Myocyte (in vitro differentiated cells): ENCODE measurements around the gene NAA15. TPM values are rescaled to one million over a fixed set of nuclear protein-coding genes. Genes with fewer than 3 reads are reported as not detected.
"Not testable (repeated sequence)": the region's sequence is repeated elsewhere in the genome, so short reads cannot be mapped to it uniquely, and the experiment has no call there.

Source experiments
- DNase-seq: peaks from one replicate; pipeline ENCODE4 v3.0.0-alpha.2; 2012; ENCODE audit warnings: low read depth
- total RNA-seq: library from RNA; depleted of rRNA; stranded (reverse); fragments of >200 nt; gene quantifications from 2 replicates; pipeline ENCODE4 v1.2.3, GENCODE V29; 2014

The NAA15 gene
- total RNA-seq, 1 donor from 2014 or later: 43.1 TPM

DNA sequence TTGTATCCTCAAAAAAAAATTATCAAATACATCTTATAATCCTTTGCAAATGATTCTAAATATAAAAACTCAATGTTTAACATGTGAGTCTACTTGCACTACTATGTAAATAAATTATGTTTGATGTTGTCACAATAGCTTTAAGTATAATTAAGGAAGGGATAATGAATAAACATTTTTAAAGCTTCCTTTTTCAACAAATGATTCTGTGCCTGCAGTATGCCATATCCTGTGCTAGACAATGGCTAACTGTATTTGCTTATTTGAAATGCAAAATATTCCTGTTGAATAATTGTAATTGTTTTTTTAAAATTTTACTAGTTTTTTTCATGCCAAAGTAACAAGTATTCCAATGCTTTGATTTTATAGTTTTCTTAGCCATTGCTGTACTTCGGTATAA, 60.0 kb downstream of the NAA15 start:
- no peak for DNase-seq

DNA sequence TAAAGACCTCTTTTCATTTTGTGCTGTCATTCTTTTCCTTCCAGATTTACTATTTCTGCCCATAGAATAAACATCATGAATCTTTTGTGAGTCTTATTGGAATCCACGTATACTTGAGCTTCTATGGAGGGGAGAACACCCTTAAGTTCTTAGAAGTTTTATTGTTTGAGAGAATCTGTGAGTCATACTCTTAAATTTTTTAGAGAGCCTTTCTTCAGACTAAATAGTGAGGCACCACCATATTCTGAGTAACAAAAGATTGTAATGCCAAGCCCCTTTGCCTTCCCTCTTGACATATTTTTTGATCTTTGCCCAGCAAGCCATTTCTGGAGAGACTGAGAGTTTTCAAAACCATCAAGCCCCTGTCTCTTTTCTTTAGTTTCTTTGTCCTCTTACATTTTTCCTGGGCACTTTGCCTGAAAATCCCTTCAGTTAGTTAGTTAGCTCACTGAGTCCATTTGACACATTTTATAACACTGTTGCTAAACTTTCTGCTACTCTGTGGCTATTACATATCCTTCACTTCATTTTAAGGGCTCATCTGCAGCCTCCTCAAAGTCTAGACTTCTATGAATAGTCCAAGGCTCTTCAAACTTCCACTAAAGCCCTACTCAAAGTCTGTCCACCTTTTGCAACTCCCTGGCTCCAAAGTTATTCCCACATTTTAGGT, 66.3 kb downstream of the NAA15 start:
- peak; percentile 17 for DNase-seq

DNA sequence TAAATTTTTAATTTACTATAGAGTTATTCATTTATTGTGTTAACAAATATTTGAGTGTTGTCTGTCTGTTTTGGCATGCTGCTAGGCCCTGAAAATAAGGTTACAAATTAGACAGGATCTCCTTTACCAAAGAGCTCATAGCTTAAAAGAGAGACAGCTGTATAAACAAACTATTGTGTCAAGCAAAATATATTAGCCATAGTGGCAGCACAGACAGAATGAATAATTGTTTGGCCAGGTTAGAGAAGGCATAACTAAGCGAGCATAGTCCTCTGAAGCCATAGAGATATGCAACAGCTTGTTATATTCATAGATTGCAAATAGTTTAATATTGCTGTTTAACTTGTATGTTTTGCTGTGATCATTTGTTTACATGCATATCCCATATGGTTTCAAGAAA, 67.7 kb downstream of the NAA15 start:
- peak; percentile 62 for DNase-seq

DNA sequence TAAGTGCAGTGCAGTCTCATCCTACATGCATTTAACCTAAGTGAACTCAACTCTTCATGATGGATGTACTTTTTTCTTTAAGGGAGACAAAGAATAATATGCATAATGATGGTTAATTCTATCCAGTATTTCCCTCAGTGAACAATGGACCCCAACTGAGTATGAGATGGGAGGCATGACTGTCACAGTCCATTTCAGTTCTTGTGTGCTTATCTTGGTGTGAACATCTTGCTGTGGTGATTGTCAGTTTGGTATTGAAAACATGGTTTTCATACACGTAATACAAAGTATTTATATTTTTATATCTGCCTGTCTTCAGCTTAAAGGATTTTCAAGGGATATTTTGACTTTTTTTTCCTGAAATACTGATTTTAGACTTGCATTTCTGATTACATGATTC, 72.9 kb downstream of the NAA15 start:
- DNase-seq: no peak

DNA sequence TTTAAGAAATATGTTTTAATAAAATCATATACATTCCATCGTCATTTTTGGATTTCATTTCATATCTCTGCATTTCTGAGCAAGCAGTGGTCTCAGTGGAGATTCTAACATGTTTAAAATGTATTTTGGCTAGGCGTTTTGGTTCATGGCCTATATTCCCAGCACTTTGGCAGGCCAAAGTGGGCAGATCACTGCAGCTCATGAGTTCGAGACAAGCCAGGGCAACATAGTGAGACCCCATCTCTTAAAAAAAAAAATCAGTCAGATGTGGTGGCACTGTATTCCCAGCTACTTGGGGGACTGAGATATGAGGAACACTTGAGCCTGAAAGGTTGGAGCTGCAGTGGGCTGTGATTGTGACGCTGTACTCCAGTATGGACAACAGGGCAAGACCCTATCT, 85.1 kb downstream of the NAA15 start:
- DNase-seq: no peak

DNA sequence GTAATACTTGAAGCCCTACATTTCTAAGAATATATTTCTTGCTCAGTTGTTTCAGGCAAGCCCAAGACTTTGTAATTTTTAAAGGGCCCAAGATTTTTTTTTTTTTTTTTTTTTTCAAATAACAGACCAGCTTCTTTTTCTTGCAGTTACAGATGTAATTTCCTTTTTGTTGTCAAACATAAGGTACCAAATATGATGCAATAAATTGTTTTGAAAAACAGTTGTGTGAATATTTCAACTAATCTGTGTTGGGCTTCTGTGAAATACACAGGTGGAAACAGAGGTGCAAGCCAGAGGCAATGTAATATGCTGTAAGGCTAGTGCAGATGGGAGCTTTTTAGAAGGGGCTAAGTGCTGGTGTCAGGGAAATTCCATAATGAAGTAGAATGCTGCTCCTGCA, 87.8 kb downstream of the NAA15 start:
- no peak for DNase-seq

DNA sequence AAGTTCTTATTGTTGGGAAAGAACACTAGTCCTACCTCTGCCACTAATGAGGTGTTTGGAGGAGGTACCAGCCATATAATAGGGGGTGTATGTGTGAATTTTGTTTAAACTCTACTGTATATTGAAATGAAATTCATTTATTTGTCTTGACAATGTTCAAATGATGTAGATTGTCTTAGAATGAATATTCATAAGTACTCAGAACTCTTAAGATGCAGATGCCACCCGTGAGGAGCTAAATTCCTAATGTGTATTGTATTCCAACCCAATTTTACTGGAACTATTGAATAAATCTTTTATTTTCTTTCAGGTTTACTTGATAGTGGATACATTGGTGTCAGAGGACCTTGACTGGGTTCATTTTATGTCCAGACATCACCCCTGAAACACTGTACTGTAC, 88.7 kb downstream of the NAA15 start:
- no peak for DNase-seq

DNA sequence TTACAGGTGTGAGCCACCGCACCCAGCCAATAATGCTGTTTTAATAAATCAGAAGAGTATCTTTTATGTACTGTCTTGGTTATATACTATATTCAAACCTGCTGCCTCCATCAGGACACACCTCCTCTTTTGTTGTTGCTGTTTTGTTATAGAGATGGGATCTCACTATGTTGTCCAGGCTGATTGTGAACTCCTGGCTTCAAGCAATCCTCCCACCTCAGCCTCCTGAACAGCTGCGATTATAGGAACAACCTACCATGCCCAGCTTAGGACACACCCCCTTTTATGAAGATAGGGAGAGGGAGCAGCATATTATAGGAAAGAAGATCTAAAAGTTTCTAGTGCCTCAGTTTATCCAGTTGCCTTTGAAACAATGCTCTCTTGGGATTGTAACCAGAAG, 90.4 kb downstream of the NAA15 start:
- no peak for DNase-seq

DNA sequence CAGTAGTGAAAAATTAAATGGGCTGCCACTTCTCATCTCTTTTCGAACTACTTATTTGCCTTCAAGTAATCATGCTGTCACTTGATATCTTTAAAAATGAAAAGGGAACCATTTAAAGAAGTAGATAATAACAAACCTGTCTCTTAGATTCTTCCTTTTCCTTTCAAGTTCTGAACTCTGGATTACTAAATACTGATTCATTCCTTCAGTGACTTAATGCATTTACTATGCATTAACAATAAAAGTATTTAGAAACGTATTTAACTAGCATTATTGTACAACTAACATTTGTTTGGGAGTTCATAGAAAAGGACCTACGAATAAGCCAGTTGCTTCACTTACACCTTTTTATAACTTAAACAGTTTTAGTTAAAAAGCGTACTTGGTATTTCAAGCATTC, 91.5 kb downstream of the NAA15 start:
- no peak for DNase-seq

DNA sequence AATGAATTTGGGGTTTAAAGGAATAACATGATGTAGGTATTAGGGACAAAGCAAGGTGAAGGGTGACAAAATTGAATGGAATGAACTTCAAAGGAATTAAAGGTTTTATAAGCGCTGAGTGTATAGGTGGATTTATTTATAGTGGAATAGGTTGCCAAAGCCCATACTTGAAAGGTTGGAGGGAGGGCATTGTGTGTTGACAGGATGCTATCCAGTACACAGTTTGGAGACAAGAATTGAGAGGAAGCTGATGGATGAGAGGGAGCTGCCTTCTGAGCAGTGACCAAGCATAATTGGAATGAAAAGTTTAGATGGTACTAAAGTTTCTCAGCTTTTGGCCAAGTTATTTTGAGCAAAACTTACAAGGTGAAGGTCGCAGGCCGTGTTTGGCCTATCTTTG, 100.1 kb downstream of the NAA15 start:
- no peak for DNase-seq

DNA sequence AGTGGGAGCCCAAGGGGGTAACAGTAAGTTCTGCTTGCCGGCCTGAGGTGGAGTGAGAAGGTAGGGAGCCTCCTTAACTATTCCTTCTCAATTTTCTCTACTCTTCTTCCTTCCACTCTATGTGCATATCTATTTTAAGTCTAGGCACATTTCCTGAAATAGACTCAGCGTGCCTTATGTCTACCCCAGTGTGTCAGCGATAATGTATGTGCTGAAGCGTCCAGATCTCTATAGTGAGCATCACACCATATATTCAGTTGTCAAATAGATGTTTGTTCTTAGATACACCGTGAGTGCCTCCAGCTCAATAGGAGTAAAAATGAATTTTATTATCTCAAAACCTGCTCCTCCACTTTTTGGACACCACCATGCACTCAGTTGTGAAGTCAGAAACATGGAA, 101.1 kb downstream of the NAA15 start:
- DNase-seq: no peak

DNA sequence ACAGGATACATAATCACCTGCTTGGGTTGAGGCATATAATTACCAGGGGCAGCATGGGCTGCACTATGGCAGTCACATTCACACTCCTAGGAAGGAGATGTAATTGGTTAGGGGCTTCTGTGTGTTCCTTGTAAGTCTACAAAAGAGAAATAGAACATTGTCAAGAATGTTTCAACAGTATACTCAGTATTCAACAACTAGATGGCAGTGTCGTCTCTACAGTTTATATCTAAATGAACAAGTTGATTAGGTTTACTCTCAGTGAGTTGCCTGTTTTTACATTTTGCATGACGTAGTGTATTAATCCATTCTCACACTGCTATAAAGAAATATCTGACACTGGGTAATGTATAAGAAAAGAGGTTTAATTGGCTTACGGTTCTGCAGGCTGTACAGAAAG, 102.2 kb downstream of the NAA15 start:
- DNase-seq: no peak

DNA sequence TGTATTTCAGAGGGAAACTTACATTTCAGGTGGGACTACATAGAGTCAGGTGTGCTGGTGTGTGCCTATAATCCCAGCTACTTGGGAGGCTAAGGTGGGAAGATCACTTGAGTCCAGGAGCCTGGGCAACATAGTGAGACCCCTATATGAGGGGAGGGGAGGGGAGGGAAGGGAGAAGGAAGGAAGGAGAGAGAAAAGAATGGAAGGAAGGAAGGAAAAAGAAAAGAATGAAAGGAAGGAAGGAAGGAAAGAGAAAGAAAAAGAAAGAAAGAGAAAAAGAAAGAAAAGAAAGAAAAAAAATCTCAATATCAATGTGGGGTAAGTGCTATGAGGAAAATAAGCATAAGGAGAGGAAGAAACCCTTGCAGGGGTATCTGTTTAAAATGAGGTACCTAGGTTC, 109.0 kb downstream of the NAA15 start:
- no peak for DNase-seq

DNA sequence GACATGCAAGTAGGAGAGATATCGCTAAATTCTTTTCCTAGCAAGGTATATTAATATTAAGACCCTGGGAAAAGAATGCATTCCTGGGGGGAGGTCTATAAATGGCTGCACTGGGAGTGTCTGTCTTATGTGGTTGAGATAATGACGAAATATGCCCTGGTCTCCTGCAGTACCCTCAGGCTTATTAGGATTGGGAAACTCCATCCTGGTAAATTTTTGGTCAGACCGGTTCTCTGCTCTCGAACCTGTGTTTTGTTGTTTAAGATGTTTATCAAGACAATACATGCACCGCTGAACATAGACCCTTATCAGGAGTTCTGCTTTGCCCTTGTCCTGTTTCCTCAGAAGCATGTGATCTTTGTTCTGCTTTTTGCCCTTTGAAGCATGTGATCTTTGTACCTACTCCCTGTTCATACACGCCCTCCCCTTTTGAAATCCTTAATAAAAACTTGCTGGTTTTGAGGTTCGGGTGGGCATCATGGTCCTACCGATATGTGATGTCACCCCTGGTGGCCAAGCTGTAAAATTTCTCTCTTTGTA, 113.4 kb downstream of the NAA15 start:
- DNase-seq: not testable (repeated sequence)

DNA sequence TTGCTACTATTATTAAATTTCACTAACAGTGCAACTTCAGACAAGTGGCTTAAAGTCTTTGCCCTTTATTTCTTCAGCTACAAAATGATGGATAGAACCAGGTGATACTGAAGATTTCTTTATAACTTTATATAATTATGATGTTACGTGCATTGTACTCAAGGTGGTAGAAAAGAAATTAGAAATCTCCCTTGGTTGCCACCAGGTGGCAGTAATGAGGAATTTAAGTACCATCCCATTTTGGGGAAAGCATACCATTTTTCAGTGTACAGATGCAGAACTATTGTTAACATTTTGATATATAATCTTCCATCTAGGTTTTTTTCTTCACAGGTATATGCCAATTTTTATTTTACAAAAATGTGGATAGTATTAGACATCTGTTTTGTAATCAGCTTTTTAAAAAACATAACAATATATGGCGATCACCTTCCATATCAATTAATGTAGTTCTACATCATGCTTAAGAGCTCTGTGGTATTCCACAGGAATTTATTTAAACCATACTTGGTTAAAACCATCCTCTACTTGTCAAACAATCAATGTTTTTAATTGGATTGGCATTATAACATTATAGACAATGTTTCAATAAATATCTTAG, 114.9 kb downstream of the NAA15 start:
- peak; percentile 30 for DNase-seq

DNA sequence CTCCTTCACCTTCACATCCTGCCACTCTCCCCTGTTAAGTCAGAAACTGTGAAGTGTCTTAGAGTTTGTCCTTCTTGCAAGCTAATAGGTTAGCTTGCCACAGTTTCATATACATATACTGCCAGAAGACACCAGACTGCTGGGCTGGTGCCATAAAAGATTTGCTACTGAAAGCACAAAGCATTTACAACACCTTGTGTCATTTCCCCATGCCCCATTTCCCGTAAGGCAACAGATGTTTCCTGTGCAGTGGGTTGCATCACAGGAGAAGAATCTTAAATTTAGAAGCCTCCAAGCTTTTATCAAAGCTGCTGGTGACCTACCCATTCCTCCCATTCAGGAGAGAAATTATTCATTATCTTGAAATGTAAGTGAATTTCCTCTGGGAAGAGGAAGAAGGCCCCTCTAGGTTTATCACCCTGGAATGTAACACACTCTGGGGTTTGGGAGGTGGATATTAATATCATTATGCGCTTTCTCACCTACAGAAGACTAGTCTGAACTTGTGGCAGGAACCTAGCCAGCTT, 118.1 kb downstream of the NAA15 start:
- DNase-seq: peak; percentile 49

DNA sequence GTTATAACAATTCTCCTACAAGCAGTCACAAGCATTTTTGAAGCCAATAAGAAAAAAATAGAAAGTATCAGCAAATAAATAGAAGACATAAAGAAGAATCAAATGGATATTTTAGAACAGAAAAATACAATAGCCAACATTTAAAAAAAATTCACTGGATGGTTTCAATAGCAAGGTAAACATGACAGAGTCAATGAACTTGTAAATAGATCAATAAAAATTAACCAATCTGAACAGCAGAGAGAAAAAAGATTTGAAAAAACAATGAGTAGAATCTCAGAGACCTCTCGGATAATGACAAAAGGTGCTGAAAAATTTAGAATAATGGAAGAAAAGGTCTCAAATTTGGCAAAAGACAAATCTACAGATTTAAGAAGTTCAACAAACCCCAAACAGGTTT, 119.3 kb downstream of the NAA15 start:
- no peak for DNase-seq

DNA sequence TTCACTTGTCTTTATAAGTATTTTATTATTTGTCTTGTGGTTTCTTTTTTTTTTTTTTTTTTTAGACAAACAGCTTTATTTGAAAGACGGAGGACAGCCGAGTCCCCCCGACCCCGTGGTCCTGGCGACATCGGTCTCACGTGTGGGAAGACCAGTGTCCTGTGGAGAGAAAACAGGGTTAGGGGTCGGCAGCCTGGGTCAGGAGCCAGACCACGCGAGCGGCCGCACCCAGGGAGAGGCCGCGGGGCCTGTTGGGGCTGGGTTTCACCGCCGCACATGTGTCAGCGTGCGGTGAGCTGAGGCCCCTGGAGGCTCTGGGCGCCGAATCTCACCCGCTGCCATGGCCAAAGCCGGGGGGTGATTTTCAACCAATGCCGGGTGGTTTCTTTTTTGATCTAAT, 134.8 kb downstream of the NAA15 start:
- no peak for DNase-seq

DNA sequence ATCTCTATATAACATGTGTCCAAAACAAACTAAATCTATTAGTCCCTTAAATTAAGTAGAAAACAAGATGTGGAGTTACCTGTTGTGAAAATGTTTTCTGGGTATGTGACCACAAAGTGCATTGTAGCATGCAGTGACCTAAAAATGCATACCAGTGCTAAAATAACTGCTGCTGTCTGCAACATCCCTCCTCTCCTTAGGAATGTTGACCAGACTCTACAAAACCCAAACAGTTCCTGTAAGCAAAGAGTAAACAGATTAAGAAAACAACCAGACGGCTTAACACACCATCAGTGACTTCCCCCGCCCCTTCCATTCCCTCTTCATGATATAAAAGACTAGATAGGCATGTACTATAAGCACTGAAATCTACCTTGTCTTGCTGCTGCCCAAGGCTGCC, 136.8 kb downstream of the NAA15 start:
- no peak for DNase-seq

DNA sequence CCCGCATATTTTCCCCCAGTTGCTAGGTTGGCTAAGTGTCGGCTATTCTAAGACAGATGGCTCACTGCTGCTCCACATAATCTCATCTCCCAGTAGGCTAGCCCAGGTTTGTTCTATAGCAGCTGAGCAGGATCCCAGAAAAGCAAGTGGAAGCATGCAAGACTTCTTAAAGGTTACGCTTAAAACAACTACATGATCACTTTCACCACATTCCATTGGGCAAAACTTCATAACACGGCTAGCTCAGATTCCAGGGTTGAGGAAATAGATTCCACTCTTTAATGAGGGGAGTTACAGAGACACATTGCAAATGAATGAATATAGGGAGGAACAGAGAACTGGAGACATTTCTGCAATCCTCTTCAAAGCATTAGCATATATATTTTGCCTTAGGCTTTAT, 139.7 kb downstream of the NAA15 start:
- peak; percentile 75 for DNase-seq

DNA sequence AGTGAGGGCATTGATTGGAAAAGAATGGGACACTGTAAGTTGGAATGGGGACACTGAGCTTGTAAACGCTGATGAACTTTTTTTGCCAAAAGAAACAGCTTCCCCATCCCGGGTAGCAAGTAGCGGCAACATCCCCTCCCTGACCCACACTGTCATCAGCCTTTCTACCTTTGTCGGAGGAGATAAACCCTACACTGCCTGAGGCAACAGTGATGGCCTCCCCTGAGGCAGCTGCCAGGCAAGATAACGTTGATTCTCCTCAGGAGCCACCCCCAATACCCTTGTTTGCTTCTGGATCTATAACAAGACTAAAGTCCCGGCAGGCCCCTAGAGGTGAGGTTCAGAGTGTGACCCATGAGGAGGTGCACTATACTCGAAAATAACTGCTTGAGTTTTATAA, 142.4 kb downstream of the NAA15 start:
- no peak for DNase-seq

DNA sequence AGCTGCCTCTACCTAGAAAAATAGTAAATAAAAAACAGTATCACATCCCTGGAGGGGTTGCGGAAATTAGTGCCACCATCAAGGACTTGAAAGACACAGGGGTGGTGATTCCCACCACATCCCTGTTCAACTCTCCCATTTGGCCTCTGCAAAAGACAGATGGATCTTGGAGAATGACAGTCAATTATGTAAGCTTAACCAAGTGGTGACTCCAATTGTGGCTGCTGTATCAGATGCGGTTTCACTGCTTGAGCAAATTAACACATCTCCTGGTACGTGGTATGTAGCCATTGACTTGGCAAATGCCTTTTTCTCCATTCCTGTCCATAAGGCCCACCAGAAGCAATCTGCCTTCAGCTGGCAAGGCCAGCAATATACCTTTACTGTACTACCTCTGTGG, 143.6 kb downstream of the NAA15 start:
- DNase-seq: peak; percentile 53

DNA sequence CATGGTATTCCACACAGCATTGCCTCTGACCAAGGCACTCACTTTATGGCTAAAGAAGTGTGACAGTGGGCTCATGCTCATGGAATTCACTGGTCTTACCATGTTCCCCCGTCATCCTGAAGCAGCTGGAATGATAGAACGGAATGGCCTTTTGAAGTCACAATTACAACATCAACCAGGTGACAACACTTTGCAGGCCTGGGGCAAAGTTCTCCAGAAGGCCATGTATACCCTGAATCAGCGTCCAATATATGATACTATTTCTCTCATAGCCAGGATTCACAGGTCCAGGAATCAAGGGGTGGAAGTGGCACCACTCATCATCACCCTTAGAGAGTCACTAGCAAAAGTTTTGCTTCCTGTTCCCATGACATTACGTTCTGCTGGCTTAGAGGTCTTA, 145.8 kb downstream of the NAA15 start:
- not testable (repeated sequence) for DNase-seq
